Measurements from ENCODE around the gene CHMP1B. TPM values are rescaled to one million over a fixed set of nuclear protein-coding genes. Genes with fewer than 3 reads are reported as not detected.

Gene CHMP1B
- total and polyA plus RNA-seq, 9 of the 15 experiments (the other 6 are each of a cell fraction or from before 2014, with no cell fraction given): 12.3 to 29.9 (median 19.0) TPM

DNA sequence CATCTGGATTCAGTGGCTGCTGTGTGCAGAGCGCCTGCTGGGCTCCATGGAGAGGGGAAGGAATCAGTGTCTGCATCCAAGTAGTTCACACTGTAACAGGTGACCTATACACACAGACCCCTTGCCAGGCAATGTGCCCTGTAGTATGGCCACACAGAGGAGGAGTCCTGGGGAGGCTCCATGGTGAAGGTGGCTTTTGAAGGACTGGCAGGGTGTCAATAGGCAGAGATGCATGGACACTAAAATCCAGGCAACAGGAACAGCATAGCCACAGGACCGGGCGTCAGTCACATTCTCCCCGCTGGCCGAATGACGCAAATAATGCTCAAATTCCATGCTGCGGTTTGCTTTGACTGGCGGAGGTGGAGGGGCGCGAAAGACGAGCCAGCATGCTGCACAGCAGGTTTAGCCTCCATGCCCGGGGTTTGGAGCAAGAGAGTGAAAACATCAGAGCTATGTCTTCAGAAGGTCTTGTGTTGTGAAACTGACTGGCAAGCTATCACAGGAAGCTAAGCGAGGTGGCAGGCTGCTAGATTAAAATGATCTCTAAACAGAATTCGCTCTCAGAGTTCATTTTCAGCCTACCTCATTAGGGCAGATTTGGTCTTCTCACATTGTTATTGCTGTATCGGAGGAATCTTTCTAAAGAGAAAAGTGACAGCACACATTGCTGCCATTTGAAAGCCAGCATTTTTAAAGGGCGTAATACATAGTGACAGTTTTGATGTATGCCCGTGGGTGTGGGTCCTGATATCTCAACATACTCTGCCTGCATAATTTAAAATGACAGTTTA is 1.2 kb upstream of the CHMP1B start (continued):
- TF ChIP-seq, protein P1, sequence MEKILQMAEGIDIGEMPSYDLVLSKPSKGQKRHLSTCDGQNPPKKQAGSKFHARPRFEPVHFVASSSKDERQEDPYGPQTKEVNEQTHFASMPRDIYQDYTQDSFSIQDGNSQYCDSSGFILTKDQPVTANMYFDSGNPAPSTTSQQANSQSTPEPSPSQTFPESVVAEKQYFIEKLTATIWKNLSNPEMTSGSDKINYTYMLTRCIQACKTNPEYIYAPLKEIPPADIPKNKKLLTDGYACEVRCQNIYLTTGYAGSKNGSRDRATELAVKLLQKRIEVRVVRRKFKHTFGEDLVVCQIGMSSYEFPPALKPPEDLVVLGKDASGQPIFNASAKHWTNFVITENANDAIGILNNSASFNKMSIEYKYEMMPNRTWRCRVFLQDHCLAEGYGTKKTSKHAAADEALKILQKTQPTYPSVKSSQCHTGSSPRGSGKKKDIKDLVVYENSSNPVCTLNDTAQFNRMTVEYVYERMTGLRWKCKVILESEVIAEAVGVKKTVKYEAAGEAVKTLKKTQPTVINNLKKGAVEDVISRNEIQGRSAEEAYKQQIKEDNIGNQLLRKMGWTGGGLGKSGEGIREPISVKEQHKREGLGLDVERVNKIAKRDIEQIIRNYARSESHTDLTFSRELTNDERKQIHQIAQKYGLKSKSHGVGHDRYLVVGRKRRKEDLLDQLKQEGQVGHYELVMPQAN (IDR thresholded peaks at IDR 0.05; ENCODE audit: borderline replicate concordance): no peak
- TF ChIP-seq, protein P2, sequence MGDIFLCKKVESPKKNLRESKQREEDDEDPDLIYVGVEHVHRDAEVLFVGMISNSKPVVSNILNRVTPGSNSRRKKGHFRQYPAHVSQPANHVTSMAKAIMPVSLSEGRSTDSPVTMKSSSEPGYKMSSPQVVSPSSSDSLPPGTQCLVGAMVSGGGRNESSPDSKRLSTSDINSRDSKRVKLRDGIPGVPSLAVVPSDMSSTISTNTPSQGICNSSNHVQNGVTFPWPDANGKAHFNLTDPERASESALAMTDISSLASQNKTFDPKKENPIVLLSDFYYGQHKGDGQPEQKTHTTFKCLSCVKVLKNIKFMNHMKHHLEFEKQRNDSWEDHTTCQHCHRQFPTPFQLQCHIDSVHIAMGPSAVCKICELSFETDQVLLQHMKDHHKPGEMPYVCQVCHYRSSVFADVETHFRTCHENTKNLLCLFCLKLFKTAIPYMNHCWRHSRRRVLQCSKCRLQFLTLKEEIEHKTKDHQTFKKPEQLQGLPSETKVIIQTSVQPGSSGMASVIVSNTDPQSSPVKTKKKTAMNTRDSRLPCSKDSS (IDR thresholded peaks at IDR 0.05; ENCODE audit: low read depth, partially characterized antibody): no peak
- TF ChIP-seq BRCA1 (IDR thresholded peaks at IDR 0.05): no peak
- TF ChIP-seq BRCA1 (CRISPR knock-in tag; IDR thresholded peaks at IDR 0.05): no peak
- TF ChIP-seq SUPT5H (IDR thresholded peaks at IDR 0.05): no peak
- TF ChIP-seq BCOR (IDR thresholded peaks at IDR 0.05): no peak
- TF ChIP-seq C11orf30 (IDR thresholded peaks at IDR 0.05; ENCODE audit: low read depth): no peak
- TF ChIP-seq, protein P3, sequence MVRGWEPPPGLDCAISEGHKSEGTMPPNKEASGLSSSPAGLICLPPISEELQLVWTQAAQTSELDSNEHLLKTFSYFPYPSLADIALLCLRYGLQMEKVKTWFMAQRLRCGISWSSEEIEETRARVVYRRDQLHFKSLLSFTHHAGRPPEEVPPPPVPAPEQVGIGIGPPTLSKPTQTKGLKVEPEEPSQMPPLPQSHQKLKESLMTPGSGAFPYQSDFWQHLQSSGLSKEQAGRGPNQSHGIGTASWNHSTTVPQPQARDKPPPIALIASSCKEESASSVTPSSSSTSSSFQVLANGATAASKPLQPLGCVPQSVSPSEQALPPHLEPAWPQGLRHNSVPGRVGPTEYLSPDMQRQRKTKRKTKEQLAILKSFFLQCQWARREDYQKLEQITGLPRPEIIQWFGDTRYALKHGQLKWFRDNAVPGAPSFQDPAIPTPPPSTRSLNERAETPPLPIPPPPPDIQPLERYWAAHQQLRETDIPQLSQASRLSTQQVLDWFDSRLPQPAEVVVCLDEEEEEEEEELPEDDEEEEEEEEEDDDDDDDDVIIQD (CRISPR knock-in tag; IDR thresholded peaks at IDR 0.05): no peak
- no peak for TF ChIP-seq ZNF644 (tag; IDR thresholded peaks at IDR 0.05; ENCODE audit: low read depth)
- peak; percentile 73 for TF ChIP-seq RBBP5 (IDR thresholded peaks at IDR 0.05; ENCODE audit: borderline replicate concordance, insufficient read depth, low read length, poor library complexity, severe bottlenecking)
- no peak for TF ChIP-seq HNRNPH1 (optimal IDR thresholded peaks at IDR 0.05; ENCODE audit: low read depth, low read length)
- TF ChIP-seq, protein P4, sequence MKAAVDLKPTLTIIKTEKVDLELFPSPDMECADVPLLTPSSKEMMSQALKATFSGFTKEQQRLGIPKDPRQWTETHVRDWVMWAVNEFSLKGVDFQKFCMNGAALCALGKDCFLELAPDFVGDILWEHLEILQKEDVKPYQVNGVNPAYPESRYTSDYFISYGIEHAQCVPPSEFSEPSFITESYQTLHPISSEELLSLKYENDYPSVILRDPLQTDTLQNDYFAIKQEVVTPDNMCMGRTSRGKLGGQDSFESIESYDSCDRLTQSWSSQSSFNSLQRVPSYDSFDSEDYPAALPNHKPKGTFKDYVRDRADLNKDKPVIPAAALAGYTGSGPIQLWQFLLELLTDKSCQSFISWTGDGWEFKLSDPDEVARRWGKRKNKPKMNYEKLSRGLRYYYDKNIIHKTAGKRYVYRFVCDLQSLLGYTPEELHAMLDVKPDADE (conservative IDR thresholded peaks at IDR 0.05; ENCODE audit: control insufficient read depth, low read depth, low read length): no peak
- TF ChIP-seq, protein P5, sequence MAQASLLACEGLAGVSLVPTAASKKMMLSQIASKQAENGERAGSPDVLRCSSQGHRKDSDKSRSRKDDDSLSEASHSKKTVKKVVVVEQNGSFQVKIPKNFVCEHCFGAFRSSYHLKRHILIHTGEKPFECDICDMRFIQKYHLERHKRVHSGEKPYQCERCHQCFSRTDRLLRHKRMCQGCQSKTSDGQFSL (CRISPR knock-in tag; IDR thresholded peaks at IDR 0.05): no peak
- TF ChIP-seq, protein P5 (tag; IDR thresholded peaks at IDR 0.05): no peak; a peak in 1 of 4 replicates
- 0 out of 2 replicates have a peak, but pooled peaks have one; percentile 32 for TF ChIP-seq JUND (IDR thresholded peaks at IDR 0.05; ENCODE audit: borderline replicate concordance, low read depth, low read length)
- no peak for TF ChIP-seq JUND (tag; IDR thresholded peaks at IDR 0.05; ENCODE audit: borderline replicate concordance, low read depth, low read length)
- no peak for TF ChIP-seq ZNF121 (CRISPR knock-in tag; conservative IDR thresholded peaks at IDR 0.05)
- no peak for TF ChIP-seq ZNF785 (CRISPR knock-in tag; IDR thresholded peaks at IDR 0.05)
- TF ChIP-seq CHCHD3 (CRISPR knock-in tag; IDR thresholded peaks at IDR 0.05): no peak
- TF ChIP-seq, protein P6, sequence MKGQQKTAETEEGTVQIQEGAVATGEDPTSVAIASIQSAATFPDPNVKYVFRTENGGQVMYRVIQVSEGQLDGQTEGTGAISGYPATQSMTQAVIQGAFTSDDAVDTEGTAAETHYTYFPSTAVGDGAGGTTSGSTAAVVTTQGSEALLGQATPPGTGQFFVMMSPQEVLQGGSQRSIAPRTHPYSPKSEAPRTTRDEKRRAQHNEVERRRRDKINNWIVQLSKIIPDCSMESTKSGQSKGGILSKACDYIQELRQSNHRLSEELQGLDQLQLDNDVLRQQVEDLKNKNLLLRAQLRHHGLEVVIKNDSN (CRISPR knock-in tag; IDR thresholded peaks at IDR 0.05): no peak
